OCI-LY3 (cell line): Measurements from ENCODE around the gene PTPRT.

Experiments used
- EZH2phosphoT487 ChIP-seq: fragments of 200-600 bp; shearing (Covaris generic); IDR thresholded peaks from 2 replicates; pipeline ENCODE4 v1.6.1; 2018; ENCODE audit warnings: antibody characterized with exemption, mixed run types, low read depth
- TF ChIP-seq, protein P1 (sequence below): fragments of 200-600, 300-600 bp; sonication (generic); IDR thresholded peaks from 2 replicates; pipeline ENCODE4 v1.5.1; 2014; ENCODE audit warnings: antibody characterized with exemption, low read length, low read depth

DNA sequence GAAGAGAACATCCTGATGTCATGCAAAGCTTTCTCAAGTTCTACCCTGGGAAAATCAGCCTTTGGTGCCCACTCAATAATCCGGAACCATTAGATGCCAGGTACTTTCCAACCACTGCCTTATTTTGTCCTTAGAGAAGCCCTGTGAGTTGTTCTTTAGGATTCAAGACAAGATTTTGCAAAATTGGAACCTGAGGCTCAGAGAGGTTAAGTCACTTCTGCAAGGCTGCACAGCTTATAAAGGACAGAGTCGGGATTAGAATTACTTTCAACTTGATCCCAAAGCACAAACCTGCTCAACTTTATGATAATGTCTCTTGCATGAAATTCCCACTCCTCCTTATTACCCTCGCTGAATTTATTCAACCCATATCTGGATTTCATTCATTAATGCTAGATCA lies 287.2 kb downstream of the PTPRT start:
- TF ChIP-seq EZH2phosphoT487, result no peak
- TF ChIP-seq, protein P1, sequence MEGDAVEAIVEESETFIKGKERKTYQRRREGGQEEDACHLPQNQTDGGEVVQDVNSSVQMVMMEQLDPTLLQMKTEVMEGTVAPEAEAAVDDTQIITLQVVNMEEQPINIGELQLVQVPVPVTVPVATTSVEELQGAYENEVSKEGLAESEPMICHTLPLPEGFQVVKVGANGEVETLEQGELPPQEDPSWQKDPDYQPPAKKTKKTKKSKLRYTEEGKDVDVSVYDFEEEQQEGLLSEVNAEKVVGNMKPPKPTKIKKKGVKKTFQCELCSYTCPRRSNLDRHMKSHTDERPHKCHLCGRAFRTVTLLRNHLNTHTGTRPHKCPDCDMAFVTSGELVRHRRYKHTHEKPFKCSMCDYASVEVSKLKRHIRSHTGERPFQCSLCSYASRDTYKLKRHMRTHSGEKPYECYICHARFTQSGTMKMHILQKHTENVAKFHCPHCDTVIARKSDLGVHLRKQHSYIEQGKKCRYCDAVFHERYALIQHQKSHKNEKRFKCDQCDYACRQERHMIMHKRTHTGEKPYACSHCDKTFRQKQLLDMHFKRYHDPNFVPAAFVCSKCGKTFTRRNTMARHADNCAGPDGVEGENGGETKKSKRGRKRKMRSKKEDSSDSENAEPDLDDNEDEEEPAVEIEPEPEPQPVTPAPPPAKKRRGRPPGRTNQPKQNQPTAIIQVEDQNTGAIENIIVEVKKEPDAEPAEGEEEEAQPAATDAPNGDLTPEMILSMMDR, result no peak
